Upper lobe of left lung (tissue), 4 donors: ENCODE measurements around the gene KCTD11.

Experiments used
- EP300 ChIP-seq, 4 donors: sonication (generic); formaldehyde crosslinking; IDR thresholded peaks; one replicate each; pipeline ENCODE4 v1.5.1; 2017; ENCODE audit warnings: antibody characterized with exemption in 4 of 4, control low read depth in 2 of 4
- POLR2A ChIP-seq, 4 donors: fragments of 450-650 bp; IDR thresholded peaks; one replicate each; pipeline ENCODE4 v1.5.1; 2016 to 2017; ENCODE audit warnings: antibody characterized with exemption in 4 of 4, mild to moderate bottlenecking in 2 of 4
- POLR2AphosphoS5 ChIP-seq, 2 donors: sonication (generic); formaldehyde crosslinking; IDR thresholded peaks; one replicate each; pipeline ENCODE4 v1.5.1; 2017; ENCODE audit warnings: antibody characterized with exemption in 2 of 2
- TF ChIP-seq, protein P1 (sequence below), 6 experiments: fragments of 450-650 bp in 4 of 6; fragments of 200-600 bp in 2 of 6; sonication (generic) in 2 of 6; IDR thresholded peaks; one replicate each; pipeline ENCODE4 v1.5.1; 2016 to 2019; ENCODE audit warnings: antibody characterized with exemption in 6 of 6

DNA sequence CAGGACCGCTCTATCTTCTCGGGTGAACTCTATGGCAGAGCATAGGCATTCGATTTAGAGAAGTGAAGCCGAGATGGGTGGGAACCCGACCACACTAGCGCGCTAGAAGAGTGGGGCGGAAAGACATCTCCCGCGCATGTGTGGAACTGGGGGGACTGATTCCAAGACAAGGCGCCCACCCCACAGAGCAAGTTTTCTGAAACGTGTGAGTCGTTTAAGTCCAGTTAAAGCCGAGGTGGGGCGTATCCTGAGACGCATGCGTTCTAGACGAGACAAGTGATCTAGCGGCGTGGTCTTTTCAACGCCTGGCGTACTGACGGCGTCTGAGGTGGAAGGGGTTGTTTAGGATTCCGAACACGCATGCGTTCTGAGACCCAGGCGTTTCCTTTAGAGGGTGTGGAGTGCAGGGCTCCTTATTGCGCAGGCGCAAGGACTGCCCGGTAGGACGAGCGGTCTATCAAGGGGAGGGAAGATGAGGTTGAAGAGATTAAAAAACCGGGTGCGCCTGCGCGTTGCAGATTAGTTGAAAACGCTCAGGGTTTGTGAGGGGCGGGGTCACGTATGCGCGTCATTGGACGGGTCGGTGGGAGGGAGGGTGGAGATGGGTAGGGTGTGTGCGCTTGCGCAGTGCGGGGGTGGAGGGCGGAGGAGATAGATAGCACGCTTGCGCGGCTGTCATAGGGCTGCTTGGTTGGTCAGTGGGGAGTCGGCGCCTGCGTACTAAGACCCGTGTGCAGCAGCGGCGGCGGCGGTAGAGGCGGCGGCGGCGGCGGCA is 44.9 kb upstream of the KCTD11 start, which contains the start of gene EIF5A:
- TF ChIP-seq, protein P1, sequence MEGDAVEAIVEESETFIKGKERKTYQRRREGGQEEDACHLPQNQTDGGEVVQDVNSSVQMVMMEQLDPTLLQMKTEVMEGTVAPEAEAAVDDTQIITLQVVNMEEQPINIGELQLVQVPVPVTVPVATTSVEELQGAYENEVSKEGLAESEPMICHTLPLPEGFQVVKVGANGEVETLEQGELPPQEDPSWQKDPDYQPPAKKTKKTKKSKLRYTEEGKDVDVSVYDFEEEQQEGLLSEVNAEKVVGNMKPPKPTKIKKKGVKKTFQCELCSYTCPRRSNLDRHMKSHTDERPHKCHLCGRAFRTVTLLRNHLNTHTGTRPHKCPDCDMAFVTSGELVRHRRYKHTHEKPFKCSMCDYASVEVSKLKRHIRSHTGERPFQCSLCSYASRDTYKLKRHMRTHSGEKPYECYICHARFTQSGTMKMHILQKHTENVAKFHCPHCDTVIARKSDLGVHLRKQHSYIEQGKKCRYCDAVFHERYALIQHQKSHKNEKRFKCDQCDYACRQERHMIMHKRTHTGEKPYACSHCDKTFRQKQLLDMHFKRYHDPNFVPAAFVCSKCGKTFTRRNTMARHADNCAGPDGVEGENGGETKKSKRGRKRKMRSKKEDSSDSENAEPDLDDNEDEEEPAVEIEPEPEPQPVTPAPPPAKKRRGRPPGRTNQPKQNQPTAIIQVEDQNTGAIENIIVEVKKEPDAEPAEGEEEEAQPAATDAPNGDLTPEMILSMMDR (IDR thresholded peaks at IDR 0.05) = peak in 1 of 6 experiments; percentile 8
- peak; percentile 83 to 88 for TF ChIP-seq POLR2AphosphoS5 (IDR thresholded peaks at IDR 0.05)
- TF ChIP-seq EP300 (IDR thresholded peaks at IDR 0.05) = no peak
- TF ChIP-seq POLR2A (IDR thresholded peaks at IDR 0.05) = peak in 3 of 4 donors; percentile 57 to 92 (median 85)
